ENCODE data around the gene POLR2E. TPM values are rescaled to one million over a fixed set of nuclear protein-coding genes. Genes with fewer than 3 reads are reported as not detected.

The POLR2E gene
- total RNA-seq, 1 donor from 2014 or later = 72.1 TPM

- intact Hi-C loops (cut with DNase I) = no loop called here
- Histone ChIP-seq H3K27me3 (no peaks in the 10 kb centered on the region), H3K27ac (peak overlapping the region; percentile 99), H3K4me3 (peak overlapping the region; percentile 84 to 93), H3K4me1 (peaks cover 27 to 31% of the 10 kb centered on the region in 2 donors), H3K36me3 (peaks cover 42 to 44% of the 10 kb centered on the region in 2 donors), H3K9me3 (no peaks in the 10 kb centered on the region)
- DNase-seq (ENCODE audit: low spot score in 2 of 2) = no peak
- no peak for TF ChIP-seq CTCF (IDR thresholded peaks at IDR 0.05)
Measured at GRCh38 chr19:1105008-1105872, 10.1 kb upstream of the POLR2E start.

GRCh38 chr19:1104311-1105007 is 9.3 kb upstream of the POLR2E start:
- intact Hi-C loops (cut with DNase I) = no loop called here
- H3K4me1 ChIP-seq = peaks cover 27 to 37% of the 10 kb centered on the region in 2 donors
- peak overlapping the region; percentile 84 to 93 for H3K4me3 ChIP-seq
- peaks cover 35 to 36% of the 10 kb centered on the region in 2 donors for H3K36me3 ChIP-seq
- no peak for TF ChIP-seq CTCF (IDR thresholded peaks at IDR 0.05)
- H3K27me3 ChIP-seq = no peaks in the 10 kb centered on the region
- H3K9me3 ChIP-seq = no peaks in the 10 kb centered on the region
- DNase-seq (ENCODE audit: low spot score in 2 of 2) = peak in 1 of 2 donors; percentile 84
- H3K27ac ChIP-seq = peak overlapping the region; percentile 99

- Histone ChIP-seq H3K27me3 (no peaks in the 10 kb centered on the region), H3K4me3 (peak within 1 kb of the TSS; percentile 84 to 93), H3K36me3 (peaks cover 29 to 30% of the 10 kb centered on the region in 2 donors), H3K27ac (peak within 1 kb of the TSS; percentile 99), H3K4me1 (peaks cover 30 to 43% of the 10 kb centered on the region in 2 donors), H3K9me3 (no peaks in the 10 kb centered on the region)
- peak; percentile 95 to 99 for DNase-seq (ENCODE audit: low spot score in 2 of 2)
- no peak for TF ChIP-seq CTCF (IDR thresholded peaks at IDR 0.05)
- intact Hi-C loops (cut with DNase I) = loop anchor here (2.0 kb wide), 2 partner anchors 137 to 165 kb away; partner anchors contain the start of genes ATP5F1D and CIRBP
Measured at GRCh38 chr19:1103708-1104310, 8.6 kb upstream of the POLR2E start, which contains the start of gene GPX4. Gene GPX4, plus strand, starts transcription at chr19:1103994. Its CDS starts 50 bp downstream, at chr19:1104044.

- Histone ChIP-seq H3K9me3 (no peaks in the 10 kb centered on the region), H3K4me3 (peak overlapping the region; percentile 31 to 59), H3K27ac (peak overlapping the region; percentile 98 to 99), H3K4me1 (peaks cover 30 to 48% of the 10 kb centered on the region in 2 donors), H3K36me3 (peaks cover 25% of the 10 kb centered on the region in 2 donors), H3K27me3 (no peaks in the 10 kb centered on the region)
- intact Hi-C loops (cut with DNase I) = loop anchor here (2.0 kb wide), 2 partner anchors 138 to 166 kb away; partner anchors contain the start of genes ATP5F1D and CIRBP
- DNase-seq (ENCODE audit: low spot score in 2 of 2) = no peak
- no peak for TF ChIP-seq CTCF (IDR thresholded peaks at IDR 0.05)
Measured at GRCh38 chr19:1103132-1103707, 8.0 kb upstream of the POLR2E start.

Data from ascending aorta (tissue), 2 donors.